Limb (tissue), 2 donors: ENCODE data around the gene HLA-A.

Experiments used
- DNase-seq, 2 donors: peaks; one replicate each; pipeline ENCODE4 v3.0.0-alpha.2; 2016; ENCODE audit errors: extremely low spot score in 2 of 2

HLA-A gene

DNA sequence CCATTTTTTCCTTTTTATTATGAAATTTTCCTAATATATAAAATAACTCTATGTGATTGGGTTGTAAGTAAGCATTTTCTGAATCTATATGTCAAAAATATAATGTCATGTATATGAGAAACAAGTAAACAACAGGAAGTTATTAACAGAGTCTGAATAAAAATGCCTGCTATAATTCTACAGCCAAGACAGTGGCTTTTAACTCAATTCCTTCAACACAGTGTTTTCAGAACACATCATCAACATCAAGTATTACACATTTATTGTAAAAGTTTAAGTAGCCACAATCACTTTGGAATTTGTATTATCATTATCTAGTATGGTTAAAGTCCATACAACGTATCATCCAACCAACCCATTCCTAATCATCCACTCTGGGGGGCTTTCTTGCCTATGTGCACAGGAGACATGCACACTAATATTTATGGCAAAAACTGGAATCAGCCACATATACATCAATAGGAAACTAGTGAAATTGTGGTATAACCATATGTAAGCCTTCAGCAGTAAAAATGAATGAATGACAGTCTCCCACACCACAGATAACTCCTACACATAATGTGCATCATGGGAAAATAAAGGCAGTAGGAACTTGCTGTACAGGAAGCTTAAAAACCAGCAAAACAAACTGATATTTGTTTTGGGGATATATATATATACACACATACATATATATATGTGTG lies 6.9 kb upstream of the HLA-A start:
- no peak for DNase-seq

DNA sequence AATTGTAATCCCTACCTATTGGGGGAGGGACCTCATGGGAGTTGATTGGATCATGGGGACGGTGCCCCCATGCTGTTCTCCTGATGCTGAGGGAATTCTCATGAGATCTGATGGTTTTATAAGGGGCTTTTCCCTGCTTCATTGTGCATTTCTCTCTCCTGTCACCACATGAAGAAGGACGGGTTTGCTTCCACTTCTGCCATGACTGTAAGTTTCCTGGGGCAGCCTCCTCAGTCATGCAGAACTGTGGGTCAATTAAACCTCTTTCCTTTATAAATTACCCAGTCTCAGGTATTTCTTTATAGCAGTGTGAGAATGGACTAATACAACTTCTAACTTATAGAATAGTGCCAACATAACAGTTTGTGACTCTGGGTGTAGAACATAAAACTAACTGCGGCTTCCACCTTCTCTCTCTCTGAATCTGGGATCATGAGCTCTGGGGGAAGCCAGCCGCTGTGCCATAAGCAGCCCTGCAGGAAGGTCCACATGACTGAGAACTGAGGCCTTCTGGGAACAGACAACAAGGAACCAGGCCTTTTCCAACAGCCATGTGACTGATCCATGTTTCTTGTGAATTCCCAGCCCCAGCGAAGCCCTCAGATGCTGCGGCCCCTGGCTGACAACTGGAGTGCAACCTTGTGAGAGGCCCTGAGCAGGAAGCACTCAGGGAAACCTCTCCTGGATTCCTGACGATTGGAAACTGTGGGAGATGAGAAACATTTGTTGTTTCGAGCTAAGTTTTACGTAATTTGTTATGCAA lies 3.4 kb upstream of the HLA-A start:
- DNase-seq, result peak in 1 of 2 donors; percentile 35

DNA sequence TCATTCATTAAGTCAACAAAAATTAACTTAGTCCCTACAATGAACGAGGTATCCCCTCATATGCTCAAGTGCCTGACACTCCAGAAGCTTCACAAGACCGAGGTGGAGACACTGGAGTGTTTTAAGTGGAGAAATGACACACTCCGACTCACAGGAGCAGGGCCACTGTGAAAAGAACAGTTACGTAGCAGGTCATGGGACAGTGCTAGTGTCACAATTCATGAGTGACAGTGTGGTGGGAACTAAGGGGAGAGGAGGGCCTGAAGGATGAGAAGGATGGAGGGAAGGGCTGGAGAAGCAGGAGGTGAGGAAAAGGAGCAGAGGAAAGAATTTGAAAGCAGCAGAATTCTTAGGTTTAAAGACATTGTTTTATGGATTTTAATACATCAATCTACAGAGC lies 1.3 kb upstream of the HLA-A start:
- DNase-seq, result no peak

DNA sequence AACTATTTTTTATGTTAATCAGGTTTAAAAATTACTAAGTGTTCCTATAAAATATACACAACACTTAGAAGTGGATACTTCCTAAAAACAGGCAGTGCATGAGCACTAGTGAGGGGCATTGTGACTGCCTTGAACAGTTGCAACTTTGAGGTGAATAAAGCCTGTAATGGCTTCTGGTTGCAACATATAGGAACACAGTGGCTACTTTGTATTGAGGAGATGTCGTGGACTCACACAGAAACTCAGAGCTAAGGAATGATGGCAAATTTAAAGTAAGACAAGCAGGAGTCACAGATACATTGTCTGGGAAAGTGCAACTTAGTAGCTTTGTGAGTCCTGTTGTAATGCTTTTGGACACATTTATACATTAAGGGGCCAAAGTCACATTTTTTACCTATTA lies 861 bp upstream of the HLA-A start:
- no peak for DNase-seq

DNA sequence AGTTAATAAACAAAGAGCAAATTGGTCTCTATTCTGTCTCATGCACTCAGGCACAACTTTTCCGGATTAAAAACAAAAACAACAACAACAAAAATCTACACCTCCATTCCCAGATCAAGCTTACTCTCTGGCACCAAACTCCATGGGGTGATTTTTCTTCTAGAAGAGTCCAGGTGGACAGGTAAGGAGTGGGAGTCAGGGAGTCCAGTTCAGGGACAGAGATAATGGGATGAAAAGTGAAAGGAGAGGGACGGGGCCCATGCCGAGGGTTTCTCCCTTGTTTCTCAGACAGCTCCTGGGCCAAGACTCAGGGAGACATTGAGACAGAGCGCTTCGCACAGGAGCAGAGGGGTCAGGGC lies 437 bp upstream of the HLA-A start:
- no peak for DNase-seq

DNA sequence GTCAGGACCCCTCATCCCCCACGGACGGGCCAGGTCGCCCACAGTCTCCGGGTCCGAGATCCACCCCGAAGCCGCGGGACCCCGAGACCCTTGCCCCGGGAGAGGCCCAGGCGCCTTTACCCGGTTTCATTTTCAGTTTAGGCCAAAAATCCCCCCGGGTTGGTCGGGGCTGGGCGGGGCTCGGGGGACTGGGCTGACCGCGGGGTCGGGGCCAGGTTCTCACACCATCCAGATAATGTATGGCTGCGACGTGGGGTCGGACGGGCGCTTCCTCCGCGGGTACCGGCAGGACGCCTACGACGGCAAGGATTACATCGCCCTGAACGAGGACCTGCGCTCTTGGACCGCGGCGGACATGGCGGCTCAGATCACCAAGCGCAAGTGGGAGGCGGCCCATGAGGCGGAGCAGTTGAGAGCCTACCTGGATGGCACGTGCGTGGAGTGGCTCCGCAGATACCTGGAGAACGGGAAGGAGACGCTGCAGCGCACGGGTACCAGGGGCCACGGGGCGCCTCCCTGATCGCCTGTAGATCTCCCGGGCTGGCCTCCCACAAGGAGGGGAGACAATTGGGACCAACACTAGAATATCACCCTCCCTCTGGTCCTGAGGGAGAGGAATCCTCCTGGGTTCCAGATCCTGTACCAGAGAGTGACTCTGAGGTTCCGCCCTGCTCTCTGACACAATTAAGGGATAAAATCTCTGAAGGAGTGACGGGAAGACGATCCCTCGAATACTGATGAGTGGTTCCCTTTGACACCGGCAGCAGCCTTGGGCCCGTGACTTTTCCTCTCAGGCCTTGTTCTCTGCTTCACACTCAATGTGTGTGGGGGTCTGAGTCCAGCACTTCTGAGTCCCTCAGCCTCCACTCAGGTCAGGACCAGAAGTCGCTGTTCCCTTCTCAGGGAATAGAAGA lies 978 bp downstream of the HLA-A start:
- peak in 1 of 2 donors; percentile 30 for DNase-seq

DNA sequence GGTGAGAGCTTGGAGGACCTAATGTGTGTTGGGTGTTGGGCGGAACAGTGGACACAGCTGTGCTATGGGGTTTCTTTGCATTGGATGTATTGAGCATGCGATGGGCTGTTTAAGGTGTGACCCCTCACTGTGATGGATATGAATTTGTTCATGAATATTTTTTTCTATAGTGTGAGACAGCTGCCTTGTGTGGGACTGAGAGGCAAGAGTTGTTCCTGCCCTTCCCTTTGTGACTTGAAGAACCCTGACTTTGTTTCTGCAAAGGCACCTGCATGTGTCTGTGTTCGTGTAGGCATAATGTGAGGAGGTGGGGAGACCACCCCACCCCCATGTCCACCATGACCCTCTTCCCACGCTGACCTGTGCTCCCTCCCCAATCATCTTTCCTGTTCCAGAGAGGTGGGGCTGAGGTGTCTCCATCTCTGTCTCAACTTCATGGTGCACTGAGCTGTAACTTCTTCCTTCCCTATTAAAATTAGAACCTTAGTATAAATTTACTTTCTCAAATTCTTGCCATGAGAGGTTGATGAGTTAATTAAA lies 3.0 kb downstream of the HLA-A start:
- no peak for DNase-seq

DNA sequence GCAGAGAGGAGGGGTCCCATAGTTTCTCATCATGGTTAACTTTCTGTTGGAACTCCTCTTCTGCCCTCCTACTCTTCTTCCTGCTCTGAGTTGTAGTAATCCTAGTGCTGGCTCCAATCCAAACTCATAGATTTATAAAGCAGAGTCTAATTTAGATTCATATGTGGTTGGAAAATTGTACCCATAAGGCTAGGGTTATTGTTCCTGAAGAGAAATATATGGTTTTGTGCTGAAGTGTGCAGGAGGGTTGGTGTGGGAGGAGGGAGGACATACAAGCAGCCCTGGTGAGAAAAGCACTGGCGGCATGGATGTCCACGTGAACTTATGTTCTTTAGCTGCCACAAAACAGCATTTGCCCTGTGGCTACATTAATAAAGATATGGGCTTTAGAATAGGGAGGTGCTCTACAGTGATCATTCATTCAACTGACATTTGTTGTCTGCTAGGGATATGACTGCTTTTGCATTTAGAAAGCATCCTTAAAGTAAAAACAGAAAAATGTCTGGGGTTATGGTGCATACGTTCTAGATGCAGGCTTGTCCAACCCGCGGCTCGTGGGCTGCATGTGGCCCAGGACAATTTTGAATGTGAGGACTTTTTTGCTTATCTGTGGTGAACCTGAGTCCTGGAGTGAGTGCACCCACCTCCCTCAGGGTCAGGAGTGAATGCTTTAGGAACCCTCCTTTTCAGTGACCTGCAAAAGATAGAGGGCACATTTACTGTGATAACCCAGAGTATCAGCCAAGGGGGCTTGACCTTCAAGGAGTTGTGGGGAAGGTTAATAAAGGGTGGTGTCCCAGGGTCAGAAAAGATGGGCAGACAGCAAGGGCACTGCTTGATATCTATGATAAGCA lies 4.1 kb downstream of the HLA-A start:
- DNase-seq, result no peak

DNA sequence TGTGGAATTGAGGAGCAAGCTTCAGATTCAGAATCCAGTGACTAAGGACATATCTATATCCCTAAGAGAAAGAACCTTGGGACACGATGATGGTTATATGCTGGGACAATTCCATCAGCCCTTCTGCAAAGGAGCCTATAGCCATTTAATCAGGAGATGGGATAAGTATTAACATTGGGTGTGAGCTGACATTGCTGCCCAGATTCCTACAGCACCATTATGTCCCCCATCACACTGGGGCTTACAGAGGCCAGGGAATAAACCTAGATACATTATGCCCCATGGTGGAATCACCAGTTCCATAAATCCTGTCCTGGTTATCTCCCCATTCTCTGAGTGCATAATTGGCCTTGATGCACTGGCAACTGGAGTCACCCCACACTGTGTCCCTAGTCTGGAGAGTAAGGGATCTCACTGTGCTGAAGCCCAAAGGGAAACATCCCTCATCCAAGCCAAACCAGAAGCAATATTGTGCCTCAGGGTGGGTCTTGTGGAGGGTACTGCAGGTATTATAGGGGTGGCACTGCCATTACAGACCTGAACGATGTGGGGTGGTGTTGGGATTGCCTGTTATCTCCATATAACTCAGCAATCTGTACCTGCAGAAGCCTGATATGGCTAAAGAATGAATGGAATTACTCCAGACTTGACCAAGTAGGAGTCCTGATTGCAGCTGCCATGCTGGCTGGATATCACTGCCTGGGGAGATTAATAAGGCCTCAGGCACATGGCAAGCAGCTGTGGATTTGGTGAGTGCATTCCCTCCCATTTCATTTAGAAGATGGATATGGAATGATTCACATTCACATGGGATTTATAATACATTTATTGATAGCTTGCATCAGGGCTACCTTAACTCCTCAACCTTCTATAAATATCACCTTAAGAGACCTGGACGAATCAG lies 5.0 kb downstream of the HLA-A start:
- no peak for DNase-seq

DNA sequence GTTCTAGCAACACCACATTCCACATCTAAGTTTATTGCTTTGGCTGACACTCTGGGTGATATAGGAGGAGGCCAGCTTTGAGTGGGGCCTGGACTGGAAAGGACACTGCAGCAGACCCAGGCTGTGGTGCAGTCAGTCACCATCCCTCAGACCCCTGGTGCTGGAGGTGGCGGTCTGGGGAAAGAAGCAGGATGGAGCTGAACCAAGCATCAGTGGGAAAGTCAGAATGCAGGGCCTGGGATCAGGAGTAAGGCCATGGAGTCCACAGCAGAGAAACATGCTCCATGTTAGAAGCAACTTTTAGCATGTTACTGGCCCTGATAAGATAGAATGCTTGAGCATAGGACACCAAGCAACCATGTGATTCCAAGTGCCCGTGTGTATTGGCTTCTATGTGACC lies 5.9 kb downstream of the HLA-A start:
- no peak for DNase-seq

DNA sequence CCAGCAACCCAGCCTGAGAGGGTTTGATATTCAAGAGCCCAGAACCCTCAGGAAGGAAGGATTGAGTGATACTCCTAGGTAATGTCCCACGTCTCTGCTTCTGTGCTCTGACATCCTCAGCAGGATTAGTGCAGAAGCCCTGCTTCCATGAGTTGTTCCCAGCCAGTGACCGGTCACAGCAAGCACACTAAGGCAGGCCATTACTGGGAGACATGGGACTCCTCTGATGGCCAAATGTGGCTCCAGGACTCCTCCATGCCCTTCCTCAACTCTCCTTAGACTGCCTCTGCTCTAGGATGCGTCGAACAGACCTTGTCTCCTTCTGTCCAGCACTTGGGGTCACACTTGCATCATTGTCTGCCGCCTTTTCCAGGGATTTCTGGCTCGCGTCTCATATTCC lies 7.6 kb downstream of the HLA-A start:
- no peak for DNase-seq

DNA sequence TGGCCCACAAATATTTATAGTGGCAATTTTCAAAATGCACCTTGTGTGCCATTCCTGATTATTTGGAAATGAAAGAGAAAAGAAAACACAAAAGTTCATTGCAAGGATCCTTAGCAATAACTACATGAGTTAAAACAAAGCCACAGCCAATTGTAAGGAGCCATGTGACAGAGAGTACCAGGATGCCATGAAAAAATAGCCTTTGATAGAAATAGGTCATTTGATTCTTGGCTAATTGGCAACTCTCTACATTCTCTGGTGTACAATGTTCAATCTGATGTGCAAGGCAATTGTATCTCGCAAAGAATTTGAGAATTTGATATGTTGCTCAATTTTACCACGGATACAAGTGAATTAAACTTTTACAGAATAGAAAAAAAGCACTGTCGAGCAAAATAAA lies 9.6 kb downstream of the HLA-A start:
- no peak for DNase-seq

DNA sequence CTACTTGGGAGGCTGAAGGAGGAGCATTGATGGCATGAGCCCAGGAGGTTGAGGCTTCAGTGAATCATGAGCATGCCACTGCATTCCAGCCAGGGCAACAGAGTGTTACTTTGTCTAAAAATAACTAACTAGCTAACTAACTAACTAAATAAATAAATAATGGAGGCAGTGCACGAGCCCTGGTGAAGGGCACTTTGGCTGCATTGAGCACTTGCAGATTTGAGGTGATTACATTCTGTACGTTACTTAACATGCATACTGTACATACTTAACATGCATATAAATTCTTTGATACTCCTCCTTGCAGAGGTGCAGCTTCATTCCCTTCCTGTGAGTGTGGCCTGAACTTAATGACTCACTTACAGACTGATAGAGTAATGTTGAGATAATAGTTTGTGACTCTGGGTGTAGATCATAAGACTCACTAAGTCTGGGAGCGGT lies 10.7 kb downstream of the HLA-A start:
- no peak for DNase-seq

DNA sequence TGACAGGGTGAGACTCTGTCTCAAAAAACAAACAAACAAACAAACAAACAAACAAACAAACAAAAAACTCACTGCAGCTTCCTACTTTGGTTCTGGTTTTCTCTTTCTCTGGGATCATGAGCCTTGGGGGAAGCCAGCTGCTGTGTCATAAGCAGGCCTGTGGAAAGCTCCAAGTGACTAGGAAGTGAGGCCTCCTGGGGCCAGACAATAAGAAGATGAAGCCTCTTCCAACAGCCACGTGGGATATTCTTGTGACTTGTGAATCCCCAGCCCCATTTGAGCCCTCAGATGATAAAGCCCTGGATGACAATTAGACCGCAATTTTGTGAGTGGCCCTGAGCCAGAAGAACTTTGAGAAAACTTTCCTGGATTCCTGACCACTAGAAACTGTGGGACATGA lies 11.4 kb downstream of the HLA-A start:
- no peak for DNase-seq

DNA sequence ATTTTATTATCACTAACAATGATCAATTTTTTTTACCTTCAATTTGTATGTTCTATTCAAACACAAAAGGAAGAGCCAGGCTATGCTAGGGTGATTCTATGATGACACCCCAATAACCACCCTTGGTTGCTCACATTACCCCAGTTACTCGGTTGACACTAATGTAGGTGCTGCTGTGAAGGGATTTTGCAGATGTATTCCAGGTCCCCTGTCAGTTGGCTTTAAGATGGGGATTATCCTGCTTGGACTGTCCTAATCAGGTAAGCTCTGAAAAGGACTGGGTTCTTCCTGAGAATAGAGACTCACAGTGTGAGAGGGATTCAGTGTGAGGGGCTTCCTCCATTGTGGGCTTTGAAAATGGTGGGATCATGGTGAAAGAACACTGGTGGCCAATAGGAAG lies 11.9 kb downstream of the HLA-A start:
- DNase-seq, result no peak

DNA sequence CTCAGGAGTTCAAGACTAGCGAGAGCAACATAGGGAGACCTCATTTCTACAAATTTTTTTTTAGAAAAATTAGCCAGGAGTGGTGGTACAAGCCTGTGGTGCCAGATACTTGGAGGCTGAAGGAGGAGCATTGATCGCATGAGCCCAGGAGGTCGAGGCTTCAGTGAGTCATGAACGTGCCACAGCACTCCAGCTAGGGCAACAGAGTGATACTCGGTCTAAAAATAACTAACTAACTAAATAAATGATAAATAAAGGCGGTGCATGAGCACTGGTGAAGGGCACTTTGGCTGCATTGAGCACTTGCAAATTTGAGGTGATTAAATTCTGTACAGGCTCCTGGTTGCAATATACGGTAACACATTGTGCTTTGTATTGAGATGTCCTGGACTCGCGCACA lies 13.5 kb downstream of the HLA-A start:
- no peak for DNase-seq

DNA sequence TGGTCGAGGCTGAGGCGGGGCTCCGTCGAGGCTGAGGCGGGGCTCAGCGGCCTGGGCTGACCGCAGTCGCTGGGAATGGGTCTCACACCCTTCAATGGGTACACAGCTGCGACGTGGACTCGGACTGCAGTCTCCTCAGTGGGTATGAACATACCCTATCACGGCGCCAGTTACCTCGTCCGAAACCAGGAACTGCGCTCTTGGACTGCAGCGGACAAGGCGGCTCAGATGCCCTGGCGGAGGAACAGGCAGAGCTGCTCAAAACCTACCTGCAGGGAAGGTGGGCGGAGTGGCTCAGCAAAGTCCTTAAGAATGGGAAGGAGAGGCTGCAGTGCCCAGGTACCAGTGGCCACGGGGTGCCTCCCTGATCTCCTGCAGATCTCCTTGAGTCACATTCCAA lies 14.2 kb downstream of the HLA-A start:
- DNase-seq, result no peak

DNA sequence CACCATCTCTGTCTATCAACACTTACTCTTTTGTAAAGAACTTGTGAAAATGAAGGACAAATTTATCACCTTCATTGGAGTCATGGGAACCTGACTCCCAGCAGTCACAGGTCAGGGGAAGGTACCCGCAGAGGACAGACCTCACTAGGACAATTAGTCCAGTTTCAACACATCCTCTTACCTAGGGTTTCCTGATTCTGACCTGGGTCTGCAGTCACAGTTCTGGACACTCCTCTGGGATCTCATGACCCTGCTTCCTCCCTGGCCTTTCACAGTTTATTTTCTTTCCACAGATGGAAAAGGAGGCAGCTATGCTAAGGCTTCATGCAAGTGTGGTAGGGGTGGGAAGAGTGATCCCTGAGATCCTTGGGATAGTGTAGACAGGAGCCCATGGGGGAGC lies 15.7 kb downstream of the HLA-A start:
- DNase-seq, result no peak

DNA sequence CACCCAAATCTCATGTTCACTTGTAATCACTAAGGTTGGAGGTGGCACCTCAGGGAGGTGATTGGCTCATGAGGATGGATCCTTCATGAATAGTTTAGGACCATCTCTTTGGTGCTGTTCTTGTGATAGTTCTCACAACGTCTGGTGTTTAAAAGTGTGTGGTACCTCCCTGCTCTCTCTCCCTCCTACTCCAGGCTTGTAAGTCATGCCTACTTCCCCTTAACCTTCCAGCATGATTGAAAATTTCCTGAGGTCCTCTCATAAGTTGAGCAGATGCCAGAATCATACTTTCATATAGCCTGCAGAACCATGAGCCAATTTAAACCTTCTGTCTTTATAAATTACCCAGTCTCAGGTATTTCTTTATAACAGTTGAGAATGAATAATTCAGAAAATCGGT lies 16.6 kb downstream of the HLA-A start:
- DNase-seq, result no peak

DNA sequence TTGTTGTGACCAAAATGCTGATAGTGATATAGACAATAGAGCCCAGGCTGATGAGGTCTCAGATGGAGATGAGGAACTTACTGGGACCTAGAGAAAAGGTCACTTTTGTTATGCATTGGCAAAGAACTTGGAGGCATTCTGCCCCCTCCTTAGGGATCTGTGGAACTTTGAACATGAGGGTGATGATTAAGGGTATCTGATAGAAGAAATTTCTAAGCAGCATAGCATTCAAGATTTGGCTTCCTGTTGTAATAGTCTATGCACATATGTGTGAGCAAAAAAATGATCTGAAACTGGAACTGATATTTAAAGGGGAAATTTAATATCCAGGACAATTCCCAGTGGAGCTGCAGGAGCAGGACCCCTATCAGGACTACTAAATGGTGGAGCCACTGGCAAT lies 17.1 kb downstream of the HLA-A start:
- no peak for DNase-seq
